Left hindlimb (tissue), 1 donor: Measurements from ENCODE around the gene TDRD1.

ENCODE experiments used
- DNase-seq: peaks from one replicate; pipeline ENCODE4 v3.0.0-alpha.2; 2018

Gene TDRD1

DNA sequence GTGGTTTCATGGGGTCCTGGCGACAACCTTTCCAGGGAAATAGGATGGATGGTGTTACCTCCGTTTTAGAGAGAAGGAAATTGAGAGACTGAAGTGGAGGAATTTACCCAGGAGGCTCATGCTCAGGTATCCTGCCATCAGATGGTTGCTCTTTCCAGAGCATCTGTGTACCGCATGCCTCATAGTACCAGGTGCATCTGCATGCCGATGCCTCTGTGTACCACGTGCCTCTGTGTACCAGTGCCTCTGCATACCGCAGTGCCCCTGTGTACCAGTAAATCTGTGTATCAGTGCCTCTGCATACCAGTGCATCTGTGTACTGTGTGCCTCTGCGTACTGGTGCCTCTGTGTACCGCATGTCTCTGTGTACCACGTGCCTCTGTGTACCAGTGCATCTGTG lies 63.1 kb downstream of the TDRD1 start:
- DNase-seq = no peak

DNA sequence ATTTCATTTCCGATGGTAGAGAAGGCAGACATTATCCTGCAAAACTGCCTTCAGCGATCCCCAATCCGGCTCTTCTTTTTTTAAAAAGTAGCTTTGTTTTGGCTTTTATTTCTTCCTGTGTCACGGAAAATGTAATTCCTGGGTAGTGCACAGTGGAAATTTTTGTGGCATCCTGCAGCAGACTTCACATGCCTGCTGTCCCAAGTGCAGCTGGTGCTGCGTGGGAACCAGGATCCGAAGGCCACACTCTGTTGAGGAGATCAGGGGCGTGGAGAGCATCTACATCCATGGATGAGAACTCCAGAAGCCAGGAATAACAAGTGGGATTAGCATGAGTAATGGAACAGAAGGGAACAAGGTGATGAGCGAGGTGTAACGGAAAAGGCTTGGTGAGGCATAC lies 64.5 kb downstream of the TDRD1 start:
- no peak for DNase-seq

DNA sequence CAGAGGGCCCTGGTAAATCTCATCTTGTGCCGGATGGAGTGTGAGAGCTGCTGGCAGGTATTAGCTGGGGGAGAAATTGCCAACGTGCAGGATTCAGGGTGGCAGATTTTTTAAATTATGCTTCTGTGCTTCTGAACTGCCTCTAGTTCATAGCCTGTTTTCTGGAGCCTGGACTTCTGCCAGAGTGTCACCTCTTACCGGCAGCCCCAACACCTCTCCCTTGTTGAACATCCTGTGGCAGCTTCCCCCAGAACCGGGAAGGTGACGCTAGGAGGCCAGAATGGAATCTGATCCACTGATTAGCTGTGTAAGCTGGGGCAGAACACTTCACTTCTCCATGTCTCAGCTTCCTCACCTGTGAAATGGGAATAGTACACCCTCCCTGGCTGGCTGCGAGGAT lies 65.0 kb downstream of the TDRD1 start:
- no peak for DNase-seq

DNA sequence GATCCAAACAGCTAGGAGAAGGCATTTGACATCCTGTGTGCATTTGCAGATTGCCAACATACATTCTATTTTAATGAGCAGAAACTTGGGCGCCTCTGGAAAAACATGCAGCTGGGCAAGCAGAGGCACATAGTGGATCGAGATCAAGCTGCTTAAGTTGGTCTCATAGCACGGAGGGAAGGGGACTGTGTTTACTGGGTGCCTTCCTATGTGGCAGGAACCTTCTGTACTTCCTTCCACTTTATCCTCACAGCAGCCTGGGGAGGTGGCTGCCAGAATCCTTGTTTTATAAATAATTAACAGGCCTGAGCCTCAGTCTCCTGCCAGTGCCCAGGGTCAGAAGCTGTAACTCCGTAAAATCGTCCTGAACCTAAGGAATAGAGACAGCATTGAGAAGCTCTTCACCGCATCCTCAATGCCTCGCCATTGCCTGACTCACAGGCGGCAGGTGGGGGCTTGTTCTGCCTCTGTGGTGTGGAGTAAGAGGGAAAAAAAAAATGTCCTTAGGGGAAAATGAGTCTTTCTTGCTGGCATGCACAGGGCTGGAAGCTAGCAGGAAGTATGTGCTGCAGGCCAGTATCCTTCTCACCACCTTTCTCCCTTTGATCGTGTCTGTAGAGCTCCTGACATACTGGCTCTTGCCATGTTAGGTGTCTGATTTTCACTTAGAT lies 66.1 kb downstream of the TDRD1 start:
- no peak for DNase-seq

DNA sequence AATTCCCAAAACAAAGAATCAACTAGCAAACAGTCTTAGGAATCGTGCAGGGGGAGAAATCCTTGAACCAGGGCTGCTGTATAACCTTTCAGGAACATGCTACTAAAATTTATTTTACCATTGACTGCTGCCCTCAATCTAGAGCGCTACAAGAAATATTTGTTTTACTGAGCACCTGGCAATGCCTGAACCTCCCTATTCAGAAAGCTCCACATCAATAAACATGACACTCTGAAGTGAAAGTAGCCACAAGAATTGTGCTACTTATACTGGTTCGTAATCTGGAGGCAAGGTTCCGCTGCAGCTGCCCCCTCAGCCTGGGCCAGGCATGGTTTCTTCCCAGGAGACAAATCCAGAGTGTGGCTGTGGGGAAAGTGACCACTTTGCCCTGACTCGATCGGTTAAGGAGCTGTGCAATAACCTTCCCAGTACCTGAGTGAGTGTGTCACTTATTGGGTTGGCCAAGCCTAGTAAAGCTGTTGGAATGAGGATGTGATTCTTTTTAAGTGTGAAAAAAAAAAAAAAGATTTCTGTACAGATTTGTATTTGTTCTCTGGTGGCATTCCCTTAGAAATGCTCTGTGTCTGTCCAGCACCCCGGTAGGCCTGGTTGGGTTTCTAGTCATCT lies 67.6 kb downstream of the TDRD1 start:
- no peak for DNase-seq

DNA sequence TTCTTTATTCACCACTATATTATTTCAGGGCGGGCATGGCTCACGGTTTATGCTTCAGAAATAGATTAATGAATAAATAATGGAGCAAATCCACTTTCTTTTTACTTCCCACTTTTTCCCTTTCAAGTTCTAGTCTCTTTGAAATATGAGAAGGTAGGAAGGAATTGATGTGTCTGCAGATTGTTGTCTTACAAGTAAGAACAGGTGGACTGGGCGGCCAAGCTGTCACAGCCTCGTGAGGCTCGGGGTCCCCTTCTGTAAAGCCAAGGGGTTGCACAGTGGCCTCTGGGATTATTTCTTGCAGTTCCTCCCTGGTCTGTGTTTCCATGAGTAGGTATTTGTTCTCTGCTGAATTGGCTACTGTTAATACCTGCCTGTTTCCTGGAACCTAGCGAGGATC lies 71.1 kb downstream of the TDRD1 start:
- no peak for DNase-seq

DNA sequence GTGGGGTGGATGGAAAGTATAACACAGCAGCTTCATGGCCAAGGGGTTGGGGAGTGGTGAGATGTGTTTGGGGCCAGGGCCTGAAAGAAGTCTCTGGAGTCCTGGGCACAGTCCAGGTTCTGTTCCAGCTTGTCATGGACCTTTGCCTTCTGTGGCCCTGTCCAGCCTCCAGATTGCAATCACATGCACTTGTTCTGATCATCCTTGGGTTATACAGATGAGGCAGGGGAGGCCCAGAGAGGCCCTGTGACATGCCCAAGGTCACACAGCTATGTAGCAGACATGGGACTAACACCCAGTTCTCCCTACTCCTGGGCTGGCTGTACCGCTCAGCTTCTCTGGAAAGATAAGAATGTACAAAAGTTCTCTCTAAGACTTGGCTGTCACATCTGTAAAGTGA lies 71.6 kb downstream of the TDRD1 start:
- no peak for DNase-seq

DNA sequence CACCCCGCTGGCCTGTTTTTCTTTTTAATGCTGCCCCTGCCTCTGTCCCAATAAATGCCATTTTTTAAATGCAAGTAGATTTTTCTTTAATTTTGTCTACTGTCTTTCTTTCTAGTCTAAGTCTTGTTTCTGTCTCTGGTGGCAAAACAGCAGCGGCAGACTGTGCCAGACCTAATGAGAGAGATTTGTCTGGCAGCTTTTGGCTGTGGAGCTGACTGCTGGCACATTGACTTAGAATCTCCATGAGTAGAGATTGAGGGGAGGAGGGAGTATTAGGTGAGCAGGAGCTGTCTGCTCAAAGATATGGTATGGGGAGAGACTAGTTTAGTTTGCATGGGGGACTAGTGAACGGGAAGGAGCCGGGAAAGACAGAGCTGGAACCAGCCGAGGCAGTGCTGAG lies 72.9 kb downstream of the TDRD1 start:
- DNase-seq = no peak

DNA sequence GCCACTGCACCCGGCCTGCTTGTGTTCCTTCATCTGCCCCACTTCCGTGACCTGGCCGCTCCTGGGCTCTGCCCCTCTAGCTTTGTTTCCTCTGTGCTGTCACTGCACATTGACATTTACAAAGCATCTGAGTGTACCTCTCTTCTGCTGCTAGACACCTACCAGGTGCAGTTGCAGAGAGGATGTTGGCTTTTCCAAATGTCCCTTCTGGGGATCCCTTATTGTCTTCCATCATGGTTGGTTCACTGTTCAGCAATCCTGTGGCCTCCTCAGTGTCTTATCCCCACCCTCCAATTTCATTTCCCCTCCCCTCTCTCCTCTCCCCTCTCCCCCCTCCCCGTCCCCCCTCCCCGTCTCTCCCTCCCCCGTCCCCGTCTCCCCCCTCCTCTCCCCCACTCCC lies 73.7 kb downstream of the TDRD1 start:
- no peak for DNase-seq

DNA sequence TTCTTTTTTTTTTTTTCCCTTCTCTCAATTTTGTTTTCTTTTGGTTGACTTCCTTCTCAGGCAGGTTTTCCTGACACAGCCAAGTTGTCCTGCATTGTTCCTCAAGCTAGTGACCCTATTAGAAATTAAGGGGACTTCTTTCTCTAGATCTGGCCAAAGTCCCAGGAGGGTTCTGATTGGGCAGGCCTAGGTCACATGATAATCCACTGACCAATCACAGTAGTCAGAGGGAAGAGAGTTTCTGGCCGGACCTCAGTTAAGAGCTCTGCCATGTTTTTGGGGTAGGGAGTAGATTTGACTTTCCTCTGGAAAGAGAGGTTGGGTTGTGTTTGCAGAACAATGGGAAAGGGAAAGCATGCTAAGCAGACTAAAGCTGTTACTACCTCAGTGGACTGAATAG lies 76.1 kb downstream of the TDRD1 start:
- no peak for DNase-seq

DNA sequence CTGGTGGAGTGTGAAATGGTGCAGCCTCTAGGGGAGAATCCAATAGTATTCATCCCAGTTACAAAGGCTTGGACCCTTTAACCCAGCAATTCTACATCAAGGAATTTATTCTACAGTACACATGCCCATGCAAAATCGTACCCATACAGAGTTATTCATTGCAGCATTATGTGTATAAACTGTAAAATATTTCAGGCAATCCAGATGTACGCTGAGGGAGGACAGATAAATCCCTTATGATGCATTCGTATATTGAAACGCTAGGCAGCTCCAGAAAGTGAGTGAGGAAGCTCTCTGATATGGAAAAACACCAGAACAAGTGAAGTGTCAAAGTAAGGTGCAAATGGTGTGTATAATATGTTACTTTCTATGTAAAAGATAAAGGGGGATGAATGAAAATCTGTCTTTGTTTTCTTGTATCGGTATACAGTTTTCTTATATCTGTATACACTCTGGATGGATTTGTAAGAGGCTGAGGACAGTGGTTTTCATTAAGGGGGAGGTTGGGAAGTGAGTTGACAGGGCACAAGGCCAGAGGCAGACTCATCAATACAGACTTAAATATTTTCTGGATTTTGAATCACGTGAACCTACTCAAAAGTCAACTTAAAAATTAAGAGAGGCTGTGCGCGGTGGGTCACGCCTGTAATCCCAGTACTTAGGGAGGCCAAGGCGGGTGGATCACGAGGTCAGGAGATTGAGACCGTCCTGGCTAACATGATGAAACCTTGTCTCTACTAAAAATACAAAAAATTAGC lies 77.0 kb downstream of the TDRD1 start:
- no peak for DNase-seq

DNA sequence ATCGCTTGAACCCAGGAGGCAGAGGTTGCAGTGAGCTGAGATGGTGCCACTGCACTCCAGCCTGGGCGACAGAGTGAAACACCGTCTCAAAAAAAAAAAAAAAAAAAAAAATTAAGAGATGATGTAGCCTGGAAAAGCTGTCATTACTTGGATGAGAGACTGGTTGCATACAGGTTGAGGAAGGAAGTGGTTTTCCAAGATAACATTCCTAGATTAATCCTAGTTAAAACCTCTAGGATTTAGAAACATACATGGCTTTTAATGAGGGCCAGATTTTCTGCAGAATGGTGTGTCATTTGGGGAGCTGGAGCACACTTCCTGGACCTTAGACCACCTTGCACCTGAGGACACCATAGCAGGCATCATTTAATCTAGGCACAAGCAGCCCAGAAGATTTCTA lies 77.7 kb downstream of the TDRD1 start:
- no peak for DNase-seq

DNA sequence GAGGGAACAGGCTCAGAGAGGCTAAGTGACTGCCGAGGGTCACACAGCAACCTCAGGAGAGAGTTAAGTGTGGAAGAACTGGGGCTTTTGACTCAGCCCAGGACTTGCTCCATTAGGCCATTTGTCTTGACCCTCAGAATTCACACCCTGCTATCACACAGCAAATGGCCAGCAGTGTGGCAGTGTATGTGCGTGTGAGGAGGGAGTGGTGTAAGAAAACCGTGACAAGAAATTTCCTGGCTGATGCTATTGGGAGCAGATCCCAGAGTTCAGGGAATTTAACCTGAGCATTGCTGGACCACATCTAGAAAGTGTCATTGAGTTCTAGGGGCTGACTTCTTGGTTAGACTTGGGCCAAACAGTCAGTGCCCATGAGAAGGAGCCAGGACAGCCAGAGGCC lies 78.3 kb downstream of the TDRD1 start:
- DNase-seq = no peak

DNA sequence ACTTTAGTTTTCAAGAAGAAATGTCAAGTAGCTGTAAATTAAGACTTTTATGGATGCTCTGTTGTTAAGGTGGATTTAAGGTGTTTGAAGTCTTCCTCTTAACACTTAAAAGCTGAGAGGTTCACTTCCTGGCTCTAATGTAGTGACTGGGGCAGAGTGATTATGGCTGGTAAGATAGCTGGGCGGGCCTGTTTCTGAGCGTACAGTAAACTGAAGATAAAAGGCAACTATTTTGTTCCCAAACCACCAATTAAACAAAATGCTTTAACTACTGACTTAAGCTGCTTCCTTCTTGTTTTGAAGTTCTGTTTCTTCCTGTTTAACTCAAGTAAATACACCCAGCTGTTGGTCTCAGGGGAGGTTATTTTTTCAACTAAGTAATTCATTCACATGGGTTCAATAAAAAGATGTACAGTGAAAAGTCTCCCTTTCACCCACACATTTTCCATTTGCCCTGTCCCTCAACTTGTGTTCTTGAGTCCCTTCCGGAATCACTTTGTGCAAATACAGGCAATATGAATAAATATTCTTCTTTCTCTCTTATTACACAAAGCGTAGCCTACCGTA lies 79.2 kb downstream of the TDRD1 start:
- no peak for DNase-seq

DNA sequence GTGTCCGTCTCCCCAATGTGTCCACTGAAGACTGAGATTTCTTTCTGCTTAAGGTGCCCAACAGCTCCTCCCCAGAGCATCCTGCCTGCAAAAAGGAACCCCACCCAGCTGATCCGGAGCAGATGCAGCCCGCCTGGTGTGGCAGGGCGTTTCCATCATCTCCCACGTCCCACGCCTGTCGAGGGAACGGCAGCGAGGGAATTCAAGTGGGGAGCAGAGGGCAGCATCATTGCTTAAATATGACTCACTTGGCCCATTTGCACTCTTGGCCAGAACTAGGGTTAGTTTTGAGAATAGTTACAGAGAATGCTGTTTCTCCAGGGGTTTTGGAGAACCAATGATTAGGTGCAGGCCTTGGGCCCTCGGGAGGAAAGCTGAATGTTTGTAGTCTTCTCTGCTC lies 80.7 kb downstream of the TDRD1 start:
- DNase-seq = no peak

DNA sequence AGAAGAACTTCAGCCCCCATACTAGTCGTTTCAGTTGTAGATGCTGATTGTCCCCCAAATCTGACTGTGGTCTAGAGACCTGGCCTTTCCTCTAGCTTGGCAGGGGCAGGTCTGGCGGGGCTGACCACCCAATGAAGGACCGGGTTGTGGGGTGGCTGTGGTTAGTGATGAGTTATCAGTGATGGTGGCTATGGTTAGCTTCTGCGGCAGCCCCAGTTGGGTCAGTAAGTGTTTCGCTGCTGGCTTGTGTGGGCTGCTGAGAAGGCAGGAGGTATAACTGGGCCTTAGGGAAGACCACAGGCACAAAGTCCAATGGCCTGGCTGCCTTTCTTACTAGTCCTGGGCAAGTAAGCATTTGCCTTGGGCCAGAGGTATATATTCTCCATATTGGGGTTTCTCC lies 81.2 kb downstream of the TDRD1 start:
- DNase-seq = no peak

DNA sequence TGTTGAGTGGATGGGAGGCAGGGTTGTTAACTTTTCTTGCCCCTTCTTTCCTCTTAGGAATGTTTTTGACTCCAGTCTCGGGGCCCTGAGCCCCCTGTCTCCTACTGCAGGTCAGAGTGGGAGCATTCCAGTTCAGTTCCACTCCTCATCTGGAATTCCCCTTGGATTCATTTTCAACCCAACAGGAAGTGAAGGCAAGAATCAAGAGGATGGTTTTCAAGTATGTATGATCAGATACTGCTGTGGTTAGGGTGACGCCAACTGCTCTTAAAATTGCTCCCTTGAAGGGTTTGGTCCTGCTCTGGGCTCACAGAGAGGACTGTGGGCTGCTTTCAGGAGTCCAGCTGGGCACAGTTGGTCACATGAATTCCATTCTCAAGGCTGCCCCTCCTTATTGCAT lies 81.9 kb downstream of the TDRD1 start:
- DNase-seq = no peak

DNA sequence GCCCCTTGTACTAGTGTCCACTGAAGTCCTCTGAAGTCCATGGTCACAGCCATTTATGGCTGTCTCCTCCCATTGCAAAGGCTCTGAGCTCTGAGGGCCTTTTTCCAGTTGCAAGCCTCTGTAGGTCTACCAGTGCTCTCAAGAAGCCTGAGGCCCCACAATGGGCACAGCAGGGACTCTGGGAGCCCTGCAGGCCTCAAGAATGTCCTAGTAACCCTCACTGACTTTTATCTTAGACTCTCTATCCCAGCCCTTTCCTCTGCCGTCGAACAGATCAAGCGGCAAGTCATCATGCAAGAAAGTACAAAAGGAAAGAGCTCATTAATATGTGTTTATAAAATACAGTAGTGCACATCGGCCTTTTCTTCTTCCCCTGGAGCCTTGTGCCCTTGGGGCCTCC lies 83.3 kb downstream of the TDRD1 start:
- no peak for DNase-seq

DNA sequence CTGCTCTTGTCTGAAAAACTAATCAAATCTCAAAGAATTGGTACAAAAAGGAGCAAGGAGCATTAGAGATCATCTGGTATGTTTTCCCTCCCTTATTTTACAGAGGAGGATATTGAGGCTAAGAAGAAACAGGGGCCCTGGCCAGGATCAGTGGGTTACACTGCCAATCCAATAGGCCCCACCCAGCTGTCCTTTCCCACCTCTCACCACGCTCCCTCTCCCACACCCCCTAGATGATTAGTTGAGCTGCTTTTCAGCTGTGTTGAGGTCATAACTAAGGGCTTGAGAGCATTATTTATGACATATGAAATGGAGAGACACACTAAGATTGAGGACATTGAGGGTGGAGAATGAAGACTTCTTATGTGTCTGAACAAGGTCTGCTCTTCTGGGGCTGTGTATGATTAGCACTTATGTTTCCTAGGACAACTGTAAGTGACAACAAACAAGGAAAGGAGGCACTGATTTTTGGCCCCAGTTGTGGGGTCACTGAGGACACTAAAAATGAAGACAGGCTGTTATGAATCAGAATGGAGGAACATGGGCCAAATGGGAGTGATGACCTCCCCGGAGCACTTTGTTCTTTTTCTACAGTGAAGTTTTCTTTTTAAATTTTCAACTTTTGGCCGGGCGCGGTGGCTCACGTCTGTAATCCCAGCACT lies 86.4 kb downstream of the TDRD1 start:
- no peak for DNase-seq

DNA sequence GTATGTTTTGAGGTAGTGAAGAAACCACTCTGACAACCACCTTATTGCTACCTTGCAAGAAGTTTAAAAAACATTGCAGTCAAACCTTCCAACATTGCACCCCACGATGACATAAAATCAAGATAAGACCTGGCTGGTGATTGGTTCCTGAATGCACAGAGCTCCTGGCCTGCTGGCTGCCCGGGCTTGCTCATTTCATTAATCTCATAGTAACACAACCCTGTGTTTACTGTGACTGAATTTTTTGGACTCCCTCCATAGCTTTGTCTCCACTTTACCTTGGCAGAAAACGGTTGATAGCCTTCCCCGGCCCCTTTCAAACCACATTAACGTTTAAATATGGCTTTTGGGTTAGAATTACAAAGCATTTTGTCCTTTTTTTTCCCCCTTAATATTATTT lies 87.4 kb downstream of the TDRD1 start:
- no peak for DNase-seq

DNA sequence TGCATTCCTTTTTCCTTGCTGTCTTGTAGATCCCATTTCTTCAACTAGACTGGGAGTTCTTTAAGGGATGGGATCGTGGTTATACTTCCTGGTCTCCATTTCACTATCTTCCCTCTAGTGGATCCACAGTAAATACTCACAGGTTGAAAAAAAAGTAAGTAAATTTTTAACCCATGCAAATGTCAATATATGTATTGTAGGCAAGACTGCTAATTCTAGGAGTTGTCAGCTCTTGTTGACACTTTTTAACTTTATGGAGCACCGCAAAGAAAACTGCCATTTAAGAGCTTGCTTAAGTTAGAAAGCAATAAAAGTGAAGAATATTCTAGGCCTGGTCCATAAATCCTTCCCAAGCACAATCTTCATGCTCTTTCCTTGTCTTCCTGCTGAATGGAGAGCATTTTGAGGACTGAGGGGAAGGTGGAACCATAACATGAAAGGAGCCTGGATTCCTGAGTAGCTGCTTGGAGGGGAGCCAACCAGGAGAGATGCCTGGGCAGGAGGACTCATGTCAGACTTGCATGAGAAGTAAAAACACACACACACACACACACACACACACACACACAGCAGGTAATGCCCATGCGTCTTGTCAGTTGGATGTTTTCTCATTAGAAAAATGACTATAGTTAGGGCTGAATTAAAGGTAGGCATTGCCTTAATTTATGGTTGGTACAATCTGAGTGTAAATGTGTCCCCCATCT lies 92.1 kb downstream of the TDRD1 start:
- DNase-seq = no peak

DNA sequence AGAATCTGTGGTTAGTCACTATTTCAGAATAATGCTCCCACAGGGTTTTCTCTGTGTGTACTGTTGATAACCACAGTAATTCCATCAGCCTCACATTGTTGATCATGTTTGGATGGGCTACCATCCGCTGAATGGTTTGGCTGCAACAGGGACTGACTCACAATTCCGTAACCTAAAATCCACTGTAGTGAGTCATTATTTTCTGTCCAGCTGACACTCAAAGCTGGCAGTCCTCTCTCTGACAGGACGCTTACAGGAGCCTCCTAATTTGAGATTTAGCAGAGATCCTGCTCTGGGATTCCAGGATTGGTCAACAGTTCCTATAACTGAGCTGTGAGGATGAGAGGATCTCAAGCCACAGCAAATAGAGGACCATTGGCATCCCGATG lies 92.6 kb downstream of the TDRD1 start:
- DNase-seq = no peak

DNA sequence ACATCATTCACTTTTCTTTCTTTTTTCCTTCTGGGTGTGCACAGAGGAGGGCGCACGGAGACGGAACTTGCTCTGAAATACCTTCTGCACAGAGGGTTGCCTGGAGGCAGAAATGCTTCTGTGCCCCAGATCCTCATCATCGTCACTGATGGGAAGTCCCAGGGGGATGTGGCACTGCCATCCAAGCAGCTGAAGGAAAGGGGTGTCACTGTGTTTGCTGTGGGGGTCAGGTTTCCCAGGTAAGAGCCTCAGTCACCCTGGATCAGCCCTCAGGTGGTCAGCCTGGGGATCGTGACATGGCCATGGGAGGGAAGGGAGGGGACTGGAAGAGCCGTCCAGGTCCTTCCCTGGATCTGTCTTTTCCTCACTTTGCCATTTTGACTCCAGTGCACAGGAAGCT lies 93.5 kb downstream of the TDRD1 start:
- DNase-seq = no peak
